RCC 7860 (cell line): ENCODE results near the gene PTPN18.

Source experiments
- DNase-seq: peaks from one replicate; pipeline ENCODE4 v3.0.0-alpha.2; 2015; ENCODE audit warnings: low spot score
- FAIRE-seq: peaks from 2 replicates; lab custom pipeline; 2012; peaks lifted over from hg19 to GRCh38; lab: Jason Lieb, UNC

PTPN18 gene

GRCh38 chr2:130339885-130340745 lies 15.7 kb upstream of the PTPN18 start:
- DNase-seq (no peak), FAIRE-seq (no peak)

- no peak for FAIRE-seq
- no peak for DNase-seq
Observed at GRCh38 chr2:130341562-130342019, 14.3 kb upstream of the PTPN18 start.

- DNase-seq: peak; percentile 89
- FAIRE-seq: peak; percentile 67
Observed at GRCh38 chr2:130342020-130342532, 13.8 kb upstream of the PTPN18 start.

- peak; percentile 84 for FAIRE-seq
- DNase-seq: peak; percentile 97
Observed at GRCh38 chr2:130342533-130343275, 13.2 kb upstream of the PTPN18 start, which contains the start of gene IMP4. IMP4 (plus strand) TSS chr2:130342897; CDS start chr2:130342933, 36 bp downstream.

- DNase-seq: no peak
- no peak for FAIRE-seq
Observed at GRCh38 chr2:130344578-130344977, 11.3 kb upstream of the PTPN18 start.

GRCh38 chr2:130345091-130345490 lies 10.8 kb upstream of the PTPN18 start:
- FAIRE-seq: no peak
- DNase-seq: no peak

GRCh38 chr2:130345611-130346010 lies 10.2 kb upstream of the PTPN18 start:
- DNase-seq (no peak), FAIRE-seq (no peak)

GRCh38 chr2:130346041-130346740 lies 9.7 kb upstream of the PTPN18 start:
- no peak for FAIRE-seq
- DNase-seq: no peak

GRCh38 chr2:130346741-130347066 lies 9.2 kb upstream of the PTPN18 start:
- DNase-seq (no peak), FAIRE-seq (no peak)

- FAIRE-seq (no peak), DNase-seq (no peak)
Observed at GRCh38 chr2:130347220-130347925, 8.5 kb upstream of the PTPN18 start.

- no peak for FAIRE-seq
- no peak for DNase-seq
Observed at GRCh38 chr2:130349174-130349573, 6.7 kb upstream of the PTPN18 start.

GRCh38 chr2:130351711-130352110 lies 4.1 kb upstream of the PTPN18 start:
- FAIRE-seq (no peak), DNase-seq (no peak)

- FAIRE-seq (no peak), DNase-seq (no peak)
Observed at GRCh38 chr2:130352237-130352636, 3.6 kb upstream of the PTPN18 start.

- DNase-seq (no peak), FAIRE-seq (no peak)
Observed at GRCh38 chr2:130353291-130354138, 2.3 kb upstream of the PTPN18 start.

- no peak for FAIRE-seq
- DNase-seq: no peak
Observed at GRCh38 chr2:130354139-130354428, 1.8 kb upstream of the PTPN18 start.

- DNase-seq (no peak), FAIRE-seq (no peak)
Observed at GRCh38 chr2:130355172-130355577, 681 bp upstream of the PTPN18 start.

- FAIRE-seq: no peak
Observed at GRCh38 chr2:130357864-130358263, 2.0 kb downstream of the PTPN18 start.

GRCh38 chr2:130358420-130359350 lies 2.8 kb downstream of the PTPN18 start:
- DNase-seq (no peak), FAIRE-seq (no peak)

More at GRCh38 chr2:130357864-130358263, 2.0 kb downstream of the PTPN18 start:
- DNase-seq: no peak

- DNase-seq: no peak
- no peak for FAIRE-seq
Observed at GRCh38 chr2:130359466-130359865, 3.6 kb downstream of the PTPN18 start.
